ENCODE measurements around the gene PELI2. TPM values are rescaled to one million over a fixed set of nuclear protein-coding genes. Genes with fewer than 3 reads are reported as not detected.

The PELI2 gene
- total RNA-seq, 2 experiments from 2014 or later = 0.57 to 0.68 TPM

DNA sequence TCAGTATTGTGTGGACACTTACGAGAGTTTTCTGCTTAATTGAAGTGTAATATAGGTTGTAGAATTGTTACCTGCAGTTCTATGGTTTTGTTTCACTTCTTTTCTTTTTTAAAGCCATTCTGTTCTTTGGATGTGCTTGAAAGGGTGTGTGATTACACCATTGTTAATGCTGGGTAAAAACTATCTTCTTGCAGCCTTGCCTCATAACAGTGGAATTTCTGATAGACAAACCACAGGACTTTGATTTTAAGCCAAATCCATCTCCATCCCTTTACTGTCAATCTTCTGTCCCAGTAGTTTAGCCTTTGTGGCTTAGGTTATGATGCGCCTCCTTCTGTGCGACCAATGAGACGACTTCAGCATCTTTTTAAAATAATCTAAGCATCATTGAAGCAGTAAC, 182.3 kb downstream of the PELI2 start:
- Mint-ChIP-seq H3K9me3 (ENCODE audit: insufficient read depth) (no peaks in the 10 kb centered on the region), H3K27ac (no peak overlapping the region), H3K36me3 (ENCODE audit: low read depth) (no peaks in the 10 kb centered on the region), H3K4me1 (ENCODE audit: low read depth) (no peaks in the 10 kb centered on the region), H3K27me3 (ENCODE audit: low read depth) (no peaks in the 10 kb centered on the region), H3K4me3 (no peak overlapping the region)
- ChIA-PET POLR2A (no interaction called here), CTCF (interaction anchor here (1.1 kb wide), 1 partner anchor 26 kb away, joined by 3 read pairs; no protein-coding TSS in a partner anchor)
- DNase-seq (no peak), ATAC-seq (no peak)

DNA sequence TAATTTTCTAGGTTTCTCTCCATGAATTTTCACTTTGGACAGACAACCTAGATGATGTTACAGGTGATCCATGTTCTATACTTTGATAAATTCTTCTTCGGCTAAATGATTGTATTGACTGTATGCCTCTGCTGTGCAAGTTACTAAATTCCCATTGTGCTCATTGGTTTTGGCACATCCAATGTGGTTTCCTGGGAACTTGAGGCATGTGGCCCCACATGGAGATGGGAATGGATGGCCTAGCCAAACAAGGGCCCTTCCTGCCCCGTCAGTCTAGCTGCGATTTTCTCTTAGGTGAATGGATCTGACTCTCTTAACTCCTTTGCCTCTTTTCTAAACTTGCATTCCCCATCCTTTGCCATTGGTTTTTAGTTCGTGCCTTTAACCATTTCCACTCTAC, 186.2 kb downstream of the PELI2 start:
- CTCF ChIA-PET = no interaction called here

GRCh38 chr14:56309198-56309597, 191.0 kb downstream of the PELI2 start:
- no peak for ATAC-seq
- POLR2A ChIA-PET = no interaction called here
- Mint-ChIP-seq H3K36me3 (ENCODE audit: low read depth) (no peaks in the 10 kb centered on the region), H3K27me3 (ENCODE audit: low read depth) (no peaks in the 10 kb centered on the region), H3K4me3 (no peak overlapping the region), H3K4me1 (ENCODE audit: low read depth) (no peaks in the 10 kb centered on the region), H3K27ac (no peak overlapping the region), H3K9me3 (ENCODE audit: insufficient read depth) (peaks cover 5% of the 10 kb centered on the region)
- CTCF ChIA-PET = no interaction called here
- DNase-seq = no peak

More for the DNA sequence above, 186.2 kb downstream of the PELI2 start:
- Mint-ChIP-seq H3K27ac (no peak overlapping the region), H3K27me3 (ENCODE audit: low read depth) (no peaks in the 10 kb centered on the region), H3K9me3 (ENCODE audit: insufficient read depth) (no peaks in the 10 kb centered on the region), H3K4me3 (no peak overlapping the region), H3K36me3 (ENCODE audit: low read depth) (no peaks in the 10 kb centered on the region), H3K4me1 (ENCODE audit: low read depth) (no peaks in the 10 kb centered on the region)
- POLR2A ChIA-PET = no interaction called here
- ATAC-seq (no peak), DNase-seq (no peak)

DNA sequence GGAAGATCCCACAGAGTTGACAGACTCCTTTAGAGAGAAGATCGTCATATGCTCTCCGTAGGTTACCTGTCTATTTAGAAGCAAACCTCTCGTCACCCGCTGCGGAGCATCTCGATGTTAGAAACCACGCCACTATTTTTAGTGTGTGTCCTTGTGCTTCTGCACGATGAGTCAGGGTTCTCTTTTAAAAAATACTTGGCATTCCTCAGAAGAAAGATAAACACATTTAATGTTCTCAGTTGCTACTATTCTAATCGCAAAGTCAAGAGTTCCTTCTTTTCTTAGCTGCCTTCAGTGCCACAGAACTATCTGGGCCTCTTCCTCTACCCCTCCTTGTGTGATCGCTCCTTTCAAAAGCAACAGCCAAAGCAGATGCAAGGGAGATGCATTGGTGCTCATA, 192.4 kb downstream of the PELI2 start:
- POLR2A ChIA-PET = no interaction called here
- CTCF ChIA-PET = no interaction called here
- ATAC-seq = no peak
- Mint-ChIP-seq H3K4me1 (ENCODE audit: low read depth) (no peaks in the 10 kb centered on the region), H3K9me3 (ENCODE audit: insufficient read depth) (peaks cover 5% of the 10 kb centered on the region), H3K4me3 (no peak overlapping the region), H3K36me3 (ENCODE audit: low read depth) (no peaks in the 10 kb centered on the region), H3K27me3 (ENCODE audit: low read depth) (peaks cover 1% of the 10 kb centered on the region), H3K27ac (no peak overlapping the region)
- DNase-seq = no peak

- Mint-ChIP-seq H3K27me3 (ENCODE audit: low read depth) (peaks cover 1% of the 10 kb centered on the region), H3K4me1 (ENCODE audit: low read depth) (no peaks in the 10 kb centered on the region), H3K27ac (no peak overlapping the region), H3K4me3 (no peak overlapping the region), H3K36me3 (ENCODE audit: low read depth) (no peaks in the 10 kb centered on the region), H3K9me3 (ENCODE audit: insufficient read depth) (peaks cover 5% of the 10 kb centered on the region)
- ATAC-seq (no peak), DNase-seq (no peak)
- ChIA-PET POLR2A (no interaction called here), CTCF (no interaction called here)
These were observed 195.6 kb downstream of the PELI2 start for GRCh38 chr14:56313789-56314188.

DNA sequence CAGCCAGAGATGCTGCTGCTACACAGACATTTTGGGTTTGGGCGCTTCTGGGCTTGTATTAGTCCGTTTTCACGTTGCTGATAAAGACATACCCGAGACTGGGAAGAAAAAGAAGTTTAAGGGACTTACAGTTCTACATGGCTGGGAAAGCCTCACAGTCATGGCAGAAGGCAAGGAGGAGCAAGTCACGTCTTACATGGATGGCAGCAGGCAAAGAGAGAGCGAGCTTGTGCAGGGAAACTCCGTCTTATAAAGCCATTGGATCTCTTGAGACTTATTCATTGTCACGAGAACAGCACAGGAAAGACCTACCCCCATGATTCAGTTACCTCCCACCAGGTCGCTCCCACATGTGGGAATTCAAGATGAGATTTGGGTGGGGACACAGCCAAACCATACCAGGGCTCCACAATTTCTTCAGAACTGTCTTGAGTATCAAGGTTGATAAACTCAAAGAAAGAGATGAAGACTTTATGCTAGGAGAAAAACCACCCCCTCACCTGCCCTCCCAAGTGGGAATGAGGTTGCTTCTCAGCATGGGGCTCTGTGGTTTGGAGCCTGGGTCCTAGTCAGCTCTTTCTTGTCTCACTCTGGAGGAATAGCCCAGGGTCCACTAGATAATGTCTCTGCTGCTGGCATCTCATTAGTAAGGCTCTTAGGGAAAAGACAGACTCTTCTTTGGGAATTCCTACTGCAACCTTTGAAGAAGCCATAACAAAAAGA, 200.3 kb downstream of the PELI2 start:
- Mint-ChIP-seq H3K27me3 (ENCODE audit: low read depth) (peaks cover 1% of the 10 kb centered on the region), H3K27ac (no peak overlapping the region), H3K4me3 (no peak overlapping the region), H3K36me3 (ENCODE audit: low read depth) (no peaks in the 10 kb centered on the region), H3K4me1 (ENCODE audit: low read depth) (no peaks in the 10 kb centered on the region), H3K9me3 (ENCODE audit: insufficient read depth) (no peaks in the 10 kb centered on the region)
- ATAC-seq (no peak), DNase-seq (no peak)
- ChIA-PET CTCF (no interaction called here), POLR2A (no interaction called here)

DNA sequence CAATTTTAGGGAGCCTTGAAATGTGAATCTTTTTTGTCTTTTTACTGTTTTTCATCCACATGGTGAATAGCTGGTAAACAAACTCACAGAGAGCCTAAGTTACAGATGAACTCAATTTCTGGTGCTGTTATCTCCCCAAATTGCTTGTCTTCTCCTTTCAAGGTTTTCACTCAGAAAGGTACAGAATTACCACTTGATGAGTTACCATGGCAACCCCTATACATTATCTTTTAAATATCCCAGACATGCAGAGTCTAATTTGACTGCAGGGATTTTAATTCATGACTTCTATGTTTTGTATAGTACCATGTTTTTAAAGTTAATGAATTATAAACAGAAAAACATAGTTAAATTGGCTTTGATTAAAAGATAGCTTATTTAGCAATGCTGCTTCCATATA, 203.7 kb downstream of the PELI2 start:
- Mint-ChIP-seq H3K9me3 (ENCODE audit: insufficient read depth) (no peaks in the 10 kb centered on the region), H3K36me3 (ENCODE audit: low read depth) (no peaks in the 10 kb centered on the region)
- ATAC-seq = no peak

DNA sequence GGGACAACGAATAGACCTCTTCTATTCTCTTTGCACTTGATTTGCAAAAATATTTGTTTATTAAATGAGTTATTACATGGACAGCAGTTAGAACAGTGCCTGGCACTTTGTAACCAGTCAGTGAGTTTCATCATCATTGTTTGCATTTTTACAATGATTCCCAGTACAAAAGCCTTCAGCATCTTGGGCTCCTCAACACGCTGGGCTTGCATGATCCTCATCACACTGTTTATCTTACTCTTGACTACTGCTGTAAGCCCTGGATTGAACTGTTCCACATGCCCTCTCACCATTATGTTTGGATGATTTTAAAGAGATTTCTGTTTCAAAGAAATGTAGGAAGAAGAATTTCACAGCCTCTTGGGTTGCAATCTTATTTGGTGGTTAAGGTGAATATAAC, 204.3 kb downstream of the PELI2 start:
- ChIA-PET POLR2A (no interaction called here), CTCF (no interaction called here)
- no peak overlapping the region for H3K27ac Mint-ChIP-seq
- no peaks in the 10 kb centered on the region for H3K9me3 Mint-ChIP-seq (ENCODE audit: insufficient read depth)
- H3K4me3 Mint-ChIP-seq = no peak overlapping the region
- no peaks in the 10 kb centered on the region for H3K4me1 Mint-ChIP-seq (ENCODE audit: low read depth)
- no peaks in the 10 kb centered on the region for H3K27me3 Mint-ChIP-seq (ENCODE audit: low read depth)
- H3K36me3 Mint-ChIP-seq (ENCODE audit: low read depth) = no peaks in the 10 kb centered on the region
- no peak for ATAC-seq
- DNase-seq = no peak

More for the DNA sequence above, 203.7 kb downstream of the PELI2 start:
- Mint-ChIP-seq H3K27me3 (ENCODE audit: low read depth) (no peaks in the 10 kb centered on the region), H3K4me3 (no peak overlapping the region), H3K4me1 (ENCODE audit: low read depth) (no peaks in the 10 kb centered on the region), H3K27ac (no peak overlapping the region)
- CTCF ChIA-PET = interaction anchor here (0.9 kb wide), 1 partner anchor 38 kb away, joined by 3 read pairs; no protein-coding TSS in a partner anchor
- no peak for DNase-seq
- POLR2A ChIA-PET = no interaction called here

DNA sequence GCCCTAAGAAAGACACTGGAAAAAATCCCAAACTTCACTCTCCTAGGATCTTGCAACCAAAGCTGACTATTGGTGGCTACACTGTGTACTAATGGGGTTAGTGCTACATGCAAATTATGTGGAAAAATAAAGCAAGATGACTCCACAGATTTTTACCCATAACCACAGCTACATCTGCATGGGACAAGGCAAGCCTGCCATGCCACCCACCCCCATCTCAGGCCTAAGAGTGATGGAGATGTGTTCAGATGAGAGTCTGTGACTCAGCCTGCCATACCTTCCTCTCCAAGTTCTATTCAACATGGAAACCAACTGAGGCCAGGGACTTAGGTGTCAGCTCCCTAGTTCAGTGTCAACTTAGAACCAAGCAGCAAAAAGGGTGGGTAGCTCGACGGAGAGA, 206.2 kb downstream of the PELI2 start:
- H3K36me3 Mint-ChIP-seq (ENCODE audit: low read depth) = no peaks in the 10 kb centered on the region
- CTCF ChIA-PET = interaction anchor here (1.3 kb wide), 1 partner anchor 16 kb away, joined by 5 read pairs; no protein-coding TSS in a partner anchor

GRCh38 chr14:56324856-56325699, 206.9 kb downstream of the PELI2 start:
- ATAC-seq (no peak), DNase-seq (no peak)
- ChIA-PET CTCF (interaction anchor here (1.3 kb wide), 1 partner anchor 15 kb away, joined by 5 read pairs; no protein-coding TSS in a partner anchor), POLR2A (no interaction called here)
- H3K36me3 Mint-ChIP-seq (ENCODE audit: low read depth) = no peaks in the 10 kb centered on the region
- no peaks in the 10 kb centered on the region for H3K27me3 Mint-ChIP-seq (ENCODE audit: low read depth)
- H3K4me3 Mint-ChIP-seq = no peak overlapping the region
- H3K4me1 Mint-ChIP-seq (ENCODE audit: low read depth) = no peaks in the 10 kb centered on the region
- no peaks in the 10 kb centered on the region for H3K9me3 Mint-ChIP-seq (ENCODE audit: insufficient read depth)
- H3K27ac Mint-ChIP-seq = no peak overlapping the region

More for the DNA sequence above, 206.2 kb downstream of the PELI2 start:
- no peaks in the 10 kb centered on the region for H3K9me3 Mint-ChIP-seq (ENCODE audit: insufficient read depth)
- no peak for DNase-seq
- no peak for ATAC-seq
- H3K27ac Mint-ChIP-seq = no peak overlapping the region
- POLR2A ChIA-PET = no interaction called here
- H3K4me3 Mint-ChIP-seq = no peak overlapping the region
- H3K27me3 Mint-ChIP-seq (ENCODE audit: low read depth) = no peaks in the 10 kb centered on the region
- no peaks in the 10 kb centered on the region for H3K4me1 Mint-ChIP-seq (ENCODE audit: low read depth)

DNA sequence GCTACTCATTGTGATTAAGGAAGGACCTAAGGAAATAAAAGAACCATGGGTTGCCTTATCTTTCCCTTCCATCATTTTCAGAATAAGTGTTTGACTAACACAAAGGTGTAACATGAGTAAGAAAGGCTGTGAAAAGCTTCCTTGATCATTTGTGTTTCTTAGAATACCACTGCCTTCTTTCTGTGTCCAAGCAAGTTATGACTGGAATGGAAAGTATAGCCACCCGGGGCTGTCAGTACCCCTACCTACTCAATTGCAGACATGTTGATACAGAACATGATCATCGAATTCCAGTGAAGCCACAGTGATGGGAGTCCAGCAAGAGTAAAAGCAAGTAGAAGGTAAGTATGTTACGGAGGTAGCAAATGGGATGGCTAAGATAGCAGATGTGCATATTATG, 209.8 kb downstream of the PELI2 start:
- ChIA-PET CTCF (interaction anchor here (1.4 kb wide), 1 partner anchor 12 kb away, joined by 3 read pairs; no protein-coding TSS in a partner anchor), POLR2A (no interaction called here)
- H3K27ac Mint-ChIP-seq = no peak overlapping the region
- H3K9me3 Mint-ChIP-seq (ENCODE audit: insufficient read depth) = no peaks in the 10 kb centered on the region
- no peaks in the 10 kb centered on the region for H3K27me3 Mint-ChIP-seq (ENCODE audit: low read depth)
- DNase-seq = no peak
- no peaks in the 10 kb centered on the region for H3K36me3 Mint-ChIP-seq (ENCODE audit: low read depth)
- peaks cover 5% of the 10 kb centered on the region for H3K4me1 Mint-ChIP-seq (ENCODE audit: low read depth)
- no peak for ATAC-seq
- no peak overlapping the region for H3K4me3 Mint-ChIP-seq

DNA sequence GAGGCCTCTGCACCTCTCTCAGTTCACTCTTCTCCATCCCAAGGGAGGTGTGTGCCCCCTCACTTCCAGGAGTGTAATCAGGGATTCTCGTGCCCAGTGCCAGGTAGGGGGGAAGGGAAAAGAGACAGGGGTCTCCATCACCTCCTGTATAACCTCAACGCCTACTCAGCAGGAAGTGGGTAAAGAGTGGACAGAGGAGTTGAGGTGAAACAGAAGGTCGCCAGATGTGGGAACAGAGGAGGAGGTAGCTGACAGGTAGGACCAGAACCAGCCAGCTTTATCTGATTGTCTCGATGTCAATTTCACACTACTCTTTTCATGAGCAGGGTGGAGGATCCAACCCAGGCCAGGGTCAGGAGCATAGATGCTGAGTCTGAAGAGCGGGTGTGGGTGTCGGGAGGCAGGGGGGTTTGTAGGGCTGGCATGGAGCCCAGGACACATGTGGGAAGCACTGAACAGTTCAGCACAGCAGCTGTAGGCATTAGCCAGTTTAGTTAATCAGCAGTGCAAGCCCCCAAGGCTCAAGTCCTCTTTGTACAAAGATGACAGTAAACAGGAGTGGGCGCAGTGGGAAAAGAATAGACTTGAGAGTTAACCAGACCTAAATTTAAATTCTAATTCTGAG, 213.5 kb downstream of the PELI2 start:
- no peak overlapping the region for H3K4me3 Mint-ChIP-seq

More for the DNA sequence above, 213.5 kb downstream of the PELI2 start:
- Mint-ChIP-seq H3K36me3 (ENCODE audit: low read depth) (no peaks in the 10 kb centered on the region), H3K4me1 (ENCODE audit: low read depth) (peaks cover 13% of the 10 kb centered on the region), H3K27me3 (ENCODE audit: low read depth) (no peaks in the 10 kb centered on the region), H3K27ac (no peak overlapping the region), H3K9me3 (ENCODE audit: insufficient read depth) (no peaks in the 10 kb centered on the region)
- DNase-seq = no peak
- ChIA-PET POLR2A (no interaction called here), CTCF (no interaction called here)
- ATAC-seq = no peak

Measured in activated CD8-positive, alpha-beta T cell treated with anti-CD3 and anti-CD28 coated beads, Interleukin-2, amount 10 ng/mL, durations not matched to agents 7 days and 5 days (primary cell).